Osteoblast (primary cell): ENCODE data around the gene PTX4. TPM values are rescaled to one million over a fixed set of nuclear protein-coding genes. Genes with fewer than 3 reads are reported as not detected.

ENCODE experiments used
- DNase-seq: peaks from one replicate; pipeline ENCODE4 v3.0.0; 2011; ENCODE audit warnings: low spot score, mixed read lengths; ENCODE audit not compliant: insufficient read length; ENCODE audit errors: missing footprints
- H2AFZ ChIP-seq: 2 replicates; pipeline ENCODE4 v1.6.0; 2011; ENCODE audit warnings: mild to moderate bottlenecking, low read length
- H3K27ac ChIP-seq: 2 replicates; pipeline ENCODE4 v1.5.1; 2011; ENCODE audit warnings: mild to moderate bottlenecking, low read depth, low read length, moderate library complexity
- H3K27me3 ChIP-seq: 2 replicates; pipeline ENCODE4 v1.6.0; 2012; ENCODE audit warnings: mild to moderate bottlenecking, control low read depth, inconsistent platforms, low read length, moderate library complexity; ENCODE audit not compliant: insufficient read depth
- H3K36me3 ChIP-seq: 2 replicates; pipeline ENCODE4 v1.5.1; 2011; ENCODE audit warnings: mild to moderate bottlenecking, low read length, control low read depth, moderate library complexity; ENCODE audit not compliant: insufficient read depth
- H3K4me1 ChIP-seq: 2 replicates; pipeline ENCODE4 v1.5.1; 2011; ENCODE audit warnings: mild to moderate bottlenecking, low read length, control low read depth, moderate library complexity; ENCODE audit not compliant: insufficient read depth
- H3K4me2 ChIP-seq: 2 replicates; pipeline ENCODE4 v1.6.0; 2011; ENCODE audit warnings: mild to moderate bottlenecking, low read length; ENCODE audit not compliant: insufficient read depth
- H3K4me3 ChIP-seq: fragments of 200-600 bp; sonication (generic); 3 replicates; pipeline ENCODE4 v1.5.1; 2012; ENCODE audit warnings: mild to moderate bottlenecking, low read length, inconsistent platforms; ENCODE audit not compliant: insufficient read depth
- H3K79me2 ChIP-seq: 2 replicates; pipeline ENCODE4 v1.6.0; 2012; ENCODE audit warnings: mild to moderate bottlenecking, low read length, control low read depth, inconsistent platforms; ENCODE audit not compliant: insufficient read depth
- H3K9me3 ChIP-seq: 2 replicates; pipeline ENCODE4 v1.5.1; 2011; ENCODE audit warnings: low read depth, low read length, control low read depth
- H4K20me1 ChIP-seq: 2 replicates; pipeline ENCODE4 v1.6.0; 2012; ENCODE audit warnings: mild to moderate bottlenecking, low read length, control low read depth; ENCODE audit not compliant: insufficient read depth
- total RNA-seq: library from RNA; depleted of rRNA; stranded (reverse); fragments of >200 nt; gene quantifications from 2 replicates; pipeline ENCODE4 v1.2.3, GENCODE V29; 2012
- TF ChIP-seq, protein P1 (sequence below): IDR thresholded peaks from 2 replicates; pipeline ENCODE4 v1.5.1; 2011; ENCODE audit warnings: mild to moderate bottlenecking, low read depth, low read length, moderate library complexity; ENCODE audit errors: extremely low read depth

The PTX4 gene
- total RNA-seq, 1 donor = not detected

DNA sequence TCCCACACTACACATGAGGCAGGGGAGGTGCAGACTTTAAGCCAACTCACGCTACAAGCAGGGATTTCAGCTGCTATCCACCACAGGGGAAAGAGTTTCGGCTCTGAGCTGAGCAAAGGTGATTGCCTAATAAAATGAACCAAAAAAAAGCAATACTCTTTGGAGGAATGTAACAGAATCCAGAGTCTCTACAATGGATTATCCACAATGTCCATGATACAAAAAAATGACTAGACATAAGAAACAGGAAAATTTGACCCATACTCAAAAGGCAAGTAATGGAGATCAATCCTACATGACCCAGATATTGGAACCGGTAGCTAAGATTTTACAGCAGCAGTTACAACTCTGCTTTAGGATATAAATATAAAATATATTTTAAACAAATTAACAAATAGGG, 25.8 kb upstream of the PTX4 start:
- H3K79me2 ChIP-seq = no peaks in the 10 kb centered on the region
- no peak overlapping the region for H3K27ac ChIP-seq
- no peak for DNase-seq
- H3K27me3 ChIP-seq = no peaks in the 10 kb centered on the region
- H3K4me1 ChIP-seq = no peaks in the 10 kb centered on the region
- H3K4me3 ChIP-seq = no peak overlapping the region
- no peak overlapping the region for H3K4me2 ChIP-seq
- TF ChIP-seq, protein P1, sequence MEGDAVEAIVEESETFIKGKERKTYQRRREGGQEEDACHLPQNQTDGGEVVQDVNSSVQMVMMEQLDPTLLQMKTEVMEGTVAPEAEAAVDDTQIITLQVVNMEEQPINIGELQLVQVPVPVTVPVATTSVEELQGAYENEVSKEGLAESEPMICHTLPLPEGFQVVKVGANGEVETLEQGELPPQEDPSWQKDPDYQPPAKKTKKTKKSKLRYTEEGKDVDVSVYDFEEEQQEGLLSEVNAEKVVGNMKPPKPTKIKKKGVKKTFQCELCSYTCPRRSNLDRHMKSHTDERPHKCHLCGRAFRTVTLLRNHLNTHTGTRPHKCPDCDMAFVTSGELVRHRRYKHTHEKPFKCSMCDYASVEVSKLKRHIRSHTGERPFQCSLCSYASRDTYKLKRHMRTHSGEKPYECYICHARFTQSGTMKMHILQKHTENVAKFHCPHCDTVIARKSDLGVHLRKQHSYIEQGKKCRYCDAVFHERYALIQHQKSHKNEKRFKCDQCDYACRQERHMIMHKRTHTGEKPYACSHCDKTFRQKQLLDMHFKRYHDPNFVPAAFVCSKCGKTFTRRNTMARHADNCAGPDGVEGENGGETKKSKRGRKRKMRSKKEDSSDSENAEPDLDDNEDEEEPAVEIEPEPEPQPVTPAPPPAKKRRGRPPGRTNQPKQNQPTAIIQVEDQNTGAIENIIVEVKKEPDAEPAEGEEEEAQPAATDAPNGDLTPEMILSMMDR = no peak
- H3K9me3 ChIP-seq = peaks cover 1% of the 10 kb centered on the region
- H4K20me1 ChIP-seq = no peaks in the 10 kb centered on the region
- peaks cover 2% of the 10 kb centered on the region for H3K36me3 ChIP-seq
- no peak overlapping the region for H2AFZ ChIP-seq

DNA sequence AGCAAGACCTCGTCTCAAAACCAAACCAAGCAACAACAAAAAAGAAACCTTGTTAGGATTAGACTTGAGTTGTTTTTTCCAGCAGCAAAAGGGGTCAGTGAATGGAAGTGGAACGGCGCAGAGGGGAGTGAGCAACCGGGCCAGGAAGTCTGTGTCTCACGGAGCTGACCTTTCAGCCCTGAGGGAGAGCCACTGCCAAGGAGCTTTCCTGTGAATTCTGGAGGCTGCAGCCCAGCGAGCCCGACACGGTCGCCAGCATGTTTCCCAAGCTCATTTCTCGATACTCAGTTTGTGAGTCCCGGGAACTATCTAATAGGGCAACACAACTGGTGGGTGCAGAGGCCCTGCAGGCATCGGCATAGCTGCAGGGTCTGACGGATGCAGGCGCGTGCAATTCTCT, 24.0 kb upstream of the PTX4 start:
- H3K27me3 ChIP-seq = no peaks in the 10 kb centered on the region
- no peak overlapping the region for H3K4me2 ChIP-seq
- H2AFZ ChIP-seq = no peak overlapping the region
- no peaks in the 10 kb centered on the region for H4K20me1 ChIP-seq
- peaks cover 2% of the 10 kb centered on the region for H3K36me3 ChIP-seq
- no peaks in the 10 kb centered on the region for H3K4me1 ChIP-seq
- H3K4me3 ChIP-seq = no peak overlapping the region
- peaks cover 1% of the 10 kb centered on the region for H3K9me3 ChIP-seq
- TF ChIP-seq, protein P1 = no peak
- H3K27ac ChIP-seq = no peak overlapping the region
- no peaks in the 10 kb centered on the region for H3K79me2 ChIP-seq
- no peak for DNase-seq

DNA sequence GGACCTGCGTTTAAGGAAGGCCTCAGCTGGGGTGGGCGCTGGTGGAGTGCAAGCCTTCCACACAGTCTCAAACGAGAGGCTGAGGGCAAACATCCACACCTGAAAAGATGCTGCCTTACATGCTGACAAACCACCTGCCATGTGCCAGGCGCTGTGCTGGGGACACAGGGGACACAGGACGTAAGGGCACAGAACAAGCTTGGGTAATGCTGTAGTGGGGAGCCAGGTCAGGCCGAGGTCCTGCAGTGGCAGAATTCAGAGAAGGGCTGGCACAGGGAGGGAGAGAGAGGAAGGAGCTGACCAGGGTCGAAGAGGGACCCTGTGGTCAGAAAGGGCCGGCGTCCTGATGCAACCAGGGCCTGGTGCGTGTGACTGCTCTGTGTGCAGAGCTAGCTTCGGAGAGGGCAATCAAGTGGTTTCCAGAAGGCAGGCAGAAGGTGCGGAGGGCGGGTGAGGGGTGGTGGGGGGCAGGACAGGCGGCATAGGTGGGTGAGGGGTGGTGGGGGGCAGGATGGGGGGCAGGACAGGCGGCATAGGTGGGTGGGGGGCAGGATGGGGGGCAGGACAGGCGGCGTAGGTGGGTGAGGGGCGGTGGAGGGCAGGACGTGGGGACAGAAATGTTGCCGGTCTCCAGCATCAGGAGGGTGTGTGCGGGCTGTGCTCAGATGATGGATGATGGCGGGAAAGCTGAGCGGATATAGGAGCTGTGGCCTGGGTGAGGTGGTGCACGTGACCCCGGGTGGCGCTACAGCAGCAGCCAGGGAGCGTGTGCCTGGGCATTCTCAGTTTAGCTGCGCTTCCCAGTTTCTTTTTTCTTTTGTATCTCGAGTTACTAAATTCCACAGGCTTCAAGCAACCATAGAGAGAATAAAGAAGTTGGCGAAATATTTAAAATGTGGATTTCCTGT, 23.2 kb upstream of the PTX4 start:
- TF ChIP-seq, protein P1 = no peak
- Histone ChIP-seq H3K4me1 (no peaks in the 10 kb centered on the region), H3K9me3 (peaks cover 1% of the 10 kb centered on the region), H3K27me3 (no peaks in the 10 kb centered on the region), H3K4me2 (no peak overlapping the region), H3K36me3 (peaks cover 2% of the 10 kb centered on the region), H3K27ac (no peak overlapping the region), H4K20me1 (no peaks in the 10 kb centered on the region), H3K4me3 (no peak overlapping the region), H3K79me2 (no peaks in the 10 kb centered on the region), H2AFZ (no peak overlapping the region)
- no peak for DNase-seq

DNA sequence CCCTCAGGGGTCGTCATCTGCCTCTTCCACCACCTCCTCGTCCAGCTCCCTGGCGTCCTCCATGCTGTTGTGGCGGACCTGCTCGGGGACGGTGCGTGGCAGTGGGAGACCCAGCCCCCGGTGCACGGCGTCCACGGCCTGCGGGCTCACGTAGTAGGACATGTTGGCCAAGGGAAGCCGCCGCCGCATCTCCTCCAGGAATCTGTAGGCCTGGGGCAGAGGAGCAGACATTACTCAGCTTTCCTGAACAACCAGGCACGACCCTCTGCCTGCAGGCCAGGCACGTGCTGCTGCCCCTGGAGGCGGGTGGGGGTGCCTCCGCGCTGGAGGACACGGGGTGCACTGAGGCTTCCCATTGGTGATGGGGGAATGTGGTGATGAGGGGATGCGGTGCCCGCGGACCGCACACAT, 22.2 kb upstream of the PTX4 start:
- Histone ChIP-seq H3K36me3 (peaks cover 2% of the 10 kb centered on the region), H2AFZ (no peak overlapping the region), H3K27ac (no peak overlapping the region), H3K9me3 (peaks cover 1% of the 10 kb centered on the region), H3K4me1 (no peaks in the 10 kb centered on the region), H3K27me3 (no peaks in the 10 kb centered on the region), H3K4me2 (no peak overlapping the region), H3K79me2 (no peaks in the 10 kb centered on the region), H4K20me1 (no peaks in the 10 kb centered on the region), H3K4me3 (no peak overlapping the region)
- no peak for DNase-seq
- TF ChIP-seq, protein P1 = no peak
